ENCODE data around the gene MFAP2. TPM values are rescaled to one million over a fixed set of nuclear protein-coding genes. Genes with fewer than 3 reads are reported as not detected.

Gene MFAP2
- total and polyA plus RNA-seq, 8 donors, result 2.7 to 31.5 (median 9.0) TPM; not detected in 1

GRCh38 chr1:17001760-17002523, 21.5 kb upstream of the MFAP2 start:
- peaks cover 41 to 99% (median 93%) of the 10 kb centered on the region in 4 donors for H3K36me3 ChIP-seq
- 92 to 97% (median 95%) methylated on average over 12 to 19 of the region's 19 CpGs for WGBS, 5 donors
- no peaks in the 10 kb centered on the region for H3K9me3 ChIP-seq
- DNase-seq, result no peak
- H3K4me3 ChIP-seq, result no peak overlapping the region
- H3K27ac ChIP-seq, result no peak overlapping the region
- no peaks in the 10 kb centered on the region for H3K27me3 ChIP-seq
- intact Hi-C loops (cut with DNase I; ENCODE audit: low total_unique reads), result no loop called here
- no peaks in the 10 kb centered on the region for H3K4me1 ChIP-seq
- TF ChIP-seq CTCF (IDR thresholded peaks at IDR 0.05) (no peak), POLR2AphosphoS5 (IDR thresholded peaks at IDR 0.05) (no peak), EP300 (IDR thresholded peaks at IDR 0.05) (no peak), POLR2A (IDR thresholded peaks at IDR 0.05) (no peak)

GRCh38 chr1:16999863-17000262, 19.4 kb upstream of the MFAP2 start:
- TF ChIP-seq CTCF (IDR thresholded peaks at IDR 0.05), result no peak
- no peak for TF ChIP-seq POLR2A (IDR thresholded peaks at IDR 0.05)
- no peak for TF ChIP-seq EP300 (IDR thresholded peaks at IDR 0.05)
- TF ChIP-seq POLR2AphosphoS5 (IDR thresholded peaks at IDR 0.05), result no peak
- no peak overlapping the region for H3K4me3 ChIP-seq
- H3K27ac ChIP-seq, result no peak overlapping the region
- no peaks in the 10 kb centered on the region for H3K9me3 ChIP-seq
- no peaks in the 10 kb centered on the region for H3K27me3 ChIP-seq
- intact Hi-C loops (cut with DNase I; ENCODE audit: low total_unique reads), result no loop called here
- H3K4me1 ChIP-seq, result no peaks in the 10 kb centered on the region
- peaks cover 39 to 100% (median 99%) of the 10 kb centered on the region in 4 donors for H3K36me3 ChIP-seq
- WGBS, 5 donors, result 92 to 95% (median 93%) methylated on average over 6 to 8 of the region's 8 CpGs
- DNase-seq, result no peak

GRCh38 chr1:16998589-16998988, 18.2 kb upstream of the MFAP2 start:
- Histone ChIP-seq H3K27ac (peak overlapping the region in 1 of 5 donors; percentile 21), H3K4me1 (no peaks in the 10 kb centered on the region), H3K27me3 (no peaks in the 10 kb centered on the region), H3K36me3 (peaks cover 30 to 97% (median 92%) of the 10 kb centered on the region in 4 donors), H3K4me3 (no peak overlapping the region), H3K9me3 (no peaks in the 10 kb centered on the region)
- TF ChIP-seq POLR2AphosphoS5 (IDR thresholded peaks at IDR 0.05) (no peak), EP300 (IDR thresholded peaks at IDR 0.05) (no peak), POLR2A (IDR thresholded peaks at IDR 0.05) (no peak), CTCF (IDR thresholded peaks at IDR 0.05) (no peak)
- 33 to 55% (median 49%) methylated on average over 10 of the region's 10 CpGs for WGBS, 5 donors
- intact Hi-C loops (cut with DNase I; ENCODE audit: low total_unique reads), result no loop called here
- peak; percentile 50 to 68 for DNase-seq

- DNase-seq, result no peak
- H3K9me3 ChIP-seq, result no peaks in the 10 kb centered on the region
- WGBS, 5 donors, result 95 to 98% (median 96%) methylated on average over 10 to 14 of the region's 14 CpGs
- H3K4me3 ChIP-seq, result no peak overlapping the region
- intact Hi-C loops (cut with DNase I; ENCODE audit: low total_unique reads), result no loop called here
- H3K27ac ChIP-seq, result no peak overlapping the region
- no peaks in the 10 kb centered on the region for H3K27me3 ChIP-seq
- H3K36me3 ChIP-seq, result peaks cover 15 to 95% (median 89%) of the 10 kb centered on the region in 4 donors
- TF ChIP-seq POLR2AphosphoS5 (IDR thresholded peaks at IDR 0.05), result no peak
- H3K4me1 ChIP-seq, result no peaks in the 10 kb centered on the region
Observed at GRCh38 chr1:16996845-16997244, 16.4 kb upstream of the MFAP2 start.

GRCh38 chr1:16993521-16994038, 13.2 kb upstream of the MFAP2 start:
- no peak overlapping the region for H3K4me3 ChIP-seq
- peaks cover 7 to 96% (median 89%) of the 10 kb centered on the region in 4 donors for H3K36me3 ChIP-seq
- no peaks in the 10 kb centered on the region for H3K27me3 ChIP-seq
- no peaks in the 10 kb centered on the region for H3K9me3 ChIP-seq
- TF ChIP-seq POLR2A (IDR thresholded peaks at IDR 0.05) (no peak), EP300 (IDR thresholded peaks at IDR 0.05) (no peak), POLR2AphosphoS5 (IDR thresholded peaks at IDR 0.05) (no peak), CTCF (IDR thresholded peaks at IDR 0.05) (no peak)
- no peak for DNase-seq
- intact Hi-C loops (cut with DNase I; ENCODE audit: low total_unique reads), result no loop called here
- no peaks in the 10 kb centered on the region for H3K4me1 ChIP-seq
- WGBS, 5 donors, result 86 to 95% (median 93%) methylated on average over 12 to 15 of the region's 15 CpGs
- H3K27ac ChIP-seq, result no peak overlapping the region
